ENCODE measurements around the gene FBXL7. TPM values are rescaled to one million over a fixed set of nuclear protein-coding genes. Genes with fewer than 3 reads are reported as not detected.

The FBXL7 gene
- total and polyA plus RNA-seq, 12 donors: 8.7 to 33.4 (median 23.5) TPM

- Histone ChIP-seq H3K4me3 (no peak overlapping the region), H3K4me1 (peaks cover 5 to 77% (median 49%) of the 10 kb centered on the region in 9 donors), H3K27ac (no peak overlapping the region), H3K9me3 (no peaks in the 10 kb centered on the region), H3K27me3 (no peaks in the 10 kb centered on the region), H3K36me3 (no peaks in the 10 kb centered on the region)
- DNase-seq: no peak
- TF ChIP-seq CTCF (IDR thresholded peaks at IDR 0.05): no peak
- no peak for ATAC-seq
- intact Hi-C loops (cut with DNase I): loop anchor here in 6 of 10 donors (5.0 to 10.0 kb wide), 3 partner anchors 292 to 690 kb away; partner anchors contain the start of gene FBXL7 (in 5 of the 6)
- WGBS, 2 donors: 90 to 94% methylated on average over 1 of the region's 1 CpG
Observed at GRCh38 chr5:15797116-15797515, 297.1 kb downstream of the FBXL7 start.

DNA sequence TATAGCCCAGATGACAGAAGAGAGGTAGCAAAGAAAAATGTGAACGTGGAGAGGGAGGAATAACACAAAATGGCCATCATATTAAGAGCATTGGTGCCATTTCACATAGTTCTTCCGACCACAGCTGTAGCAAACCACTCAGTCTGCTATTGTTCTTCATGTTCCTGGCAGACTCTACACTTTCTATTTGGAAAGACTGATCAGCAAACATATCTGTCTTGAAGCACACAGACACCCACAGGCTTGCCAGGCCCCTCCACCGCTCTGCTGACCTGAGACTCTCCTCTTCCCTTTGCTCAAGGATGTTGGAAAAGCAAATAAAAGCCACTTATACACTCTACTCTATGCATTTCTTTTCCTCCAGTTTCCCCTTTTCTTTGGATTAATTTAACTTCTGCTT lies 298.0 kb downstream of the FBXL7 start:
- no peaks in the 10 kb centered on the region for H3K9me3 ChIP-seq
- H3K27ac ChIP-seq: peak overlapping the region in 2 of 10 donors; percentile 19 to 41
- WGBS, 2 donors: 40 to 44% methylated on average over 3 of the region's 3 CpGs
- DNase-seq (peak in 1 of 2 donors; percentile 17), ATAC-seq (peak in 5 of 8 donors; percentile 42 to 87 (median 70))
- peaks cover 5 to 72% (median 48%) of the 10 kb centered on the region in 9 donors for H3K4me1 ChIP-seq
- no peak overlapping the region for H3K4me3 ChIP-seq
- TF ChIP-seq CTCF (IDR thresholded peaks at IDR 0.05): no peak
- no peaks in the 10 kb centered on the region for H3K36me3 ChIP-seq
- no peaks in the 10 kb centered on the region for H3K27me3 ChIP-seq
- intact Hi-C loops (cut with DNase I): loop anchor here in 6 of 10 donors (5.0 to 10.0 kb wide), 3 partner anchors 293 to 691 kb away; partner anchors contain the start of gene FBXL7 (in 5 of the 6)

DNA sequence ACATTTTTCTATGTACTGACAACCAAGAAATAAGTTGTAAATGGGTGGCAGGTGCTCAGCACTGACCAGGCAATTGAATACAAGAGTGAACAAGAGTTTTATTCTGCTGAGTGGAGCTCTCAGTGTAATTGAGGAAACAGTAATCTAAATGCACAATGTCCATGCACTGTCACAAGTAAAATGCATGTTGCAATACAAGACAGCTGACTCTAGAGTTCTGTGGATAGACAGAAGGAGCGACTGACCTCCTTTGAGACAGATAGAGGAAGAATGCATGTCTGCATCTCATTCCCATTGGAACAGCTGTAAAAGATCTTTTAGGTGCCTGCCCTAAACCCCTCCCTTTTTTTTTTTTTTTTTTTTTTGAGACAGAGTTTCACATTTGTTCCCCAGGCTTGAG lies 299.0 kb downstream of the FBXL7 start:
- ATAC-seq (peak in 1 of 8 donors; percentile 16), DNase-seq (no peak)
- Histone ChIP-seq H3K4me3 (no peak overlapping the region), H3K9me3 (peaks cover 0 to 6% (median 0%) of the 10 kb centered on the region in 11 donors), H3K27ac (no peak overlapping the region), H3K4me1 (peaks cover 5 to 63% (median 42%) of the 10 kb centered on the region in 9 donors), H3K36me3 (no peaks in the 10 kb centered on the region), H3K27me3 (no peaks in the 10 kb centered on the region)
- intact Hi-C loops (cut with DNase I): loop anchor here in 6 of 10 donors (5.0 to 10.0 kb wide), 3 partner anchors 294 to 692 kb away; partner anchors contain the start of gene FBXL7 (in 5 of the 6)
- WGBS, 2 donors: 81 to 83% methylated on average over 1 of the region's 1 CpG
- TF ChIP-seq CTCF (IDR thresholded peaks at IDR 0.05): no peak

DNA sequence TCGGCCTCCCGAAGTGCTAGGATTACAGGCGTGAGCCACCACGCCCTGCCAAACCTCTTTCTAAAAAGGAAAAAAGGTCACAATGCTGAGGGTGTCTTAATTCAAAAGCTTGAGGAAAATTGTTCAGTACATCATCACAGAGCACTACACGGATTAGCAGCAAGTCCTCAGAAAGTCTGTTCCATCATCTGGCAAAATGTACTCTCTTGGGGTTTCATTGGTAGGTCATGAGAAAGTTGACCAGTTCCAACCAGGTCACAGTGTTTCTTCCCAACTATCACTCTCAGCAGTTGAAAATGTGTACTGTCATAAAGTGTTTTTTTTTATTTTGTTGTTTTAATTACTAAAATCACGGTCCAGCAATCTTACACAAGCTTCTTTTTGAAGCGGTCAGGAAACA lies 299.6 kb downstream of the FBXL7 start:
- peak in 5 of 8 donors; percentile 36 to 63 (median 43) for ATAC-seq
- H3K4me1 ChIP-seq: peaks cover 5 to 57% (median 36%) of the 10 kb centered on the region in 9 donors
- no peak for TF ChIP-seq CTCF (IDR thresholded peaks at IDR 0.05)
- H3K4me3 ChIP-seq: no peak overlapping the region
- intact Hi-C loops (cut with DNase I): loop anchor here in 7 of 10 donors (5.0 to 10.0 kb wide), 4 partner anchors 295 to 692 kb away; partner anchors contain the start of gene FBXL7 (in 5 of the 7)
- no peak overlapping the region for H3K27ac ChIP-seq
- no peaks in the 10 kb centered on the region for H3K27me3 ChIP-seq
- H3K36me3 ChIP-seq: no peaks in the 10 kb centered on the region
- H3K9me3 ChIP-seq: peaks cover 0 to 12% (median 3%) of the 10 kb centered on the region in 11 donors
- 80 to 83% methylated on average over 7 of the region's 7 CpGs for WGBS, 2 donors
- DNase-seq: no peak

All from heart right ventricle (tissue), 16 donors.